ENCODE results near the gene NBPF4. TPM values are rescaled to one million over a fixed set of nuclear protein-coding genes. Genes with fewer than 3 reads are reported as not detected.
"Not testable (repeated sequence)": the region's sequence is repeated elsewhere in the genome, so short reads cannot be mapped to it uniquely, and the experiment has no call there.

The NBPF4 gene
- total RNA-seq, 3 donors from 2014 or later: 0.08 to 0.13 TPM; not detected in 1

DNA sequence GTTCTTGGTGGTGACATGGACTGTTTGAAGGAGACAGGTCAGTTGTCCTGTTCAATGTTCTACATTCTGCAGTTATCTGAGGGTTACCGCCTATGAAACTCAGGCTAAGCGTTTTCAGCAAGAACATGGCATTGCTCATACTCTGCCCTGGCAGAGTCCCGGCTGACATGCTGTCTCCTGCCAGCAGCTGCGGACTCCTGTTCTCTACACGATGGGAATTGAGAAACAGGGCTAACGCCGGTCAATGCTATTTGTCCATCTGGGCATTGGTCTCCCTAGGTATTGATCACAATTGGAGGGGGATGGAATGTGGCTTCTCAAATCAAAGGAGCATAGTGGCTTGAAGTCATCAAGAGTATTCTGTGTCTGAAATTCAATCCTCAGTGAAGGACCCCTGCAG is 20.6 kb downstream of the NBPF4 start:
- not testable (repeated sequence) for H3K4me3 Mint-ChIP-seq; H3K4me1 Mint-ChIP-seq (ENCODE audit: low read depth); H3K9me3 Mint-ChIP-seq; H3K27me3 Mint-ChIP-seq (ENCODE audit: low read depth); DNase-seq; H3K36me3 Mint-ChIP-seq (ENCODE audit: insufficient read depth); ATAC-seq

- H3K27me3 Mint-ChIP-seq (ENCODE audit: low read depth); H3K4me3 Mint-ChIP-seq; ATAC-seq; DNase-seq; H3K36me3 Mint-ChIP-seq (ENCODE audit: insufficient read depth); H3K9me3 Mint-ChIP-seq; H3K4me1 Mint-ChIP-seq (ENCODE audit: low read depth): not testable (repeated sequence)
These were observed 26.2 kb downstream of the NBPF4 start for GRCh38 chr1:108217515-108218174.

- ATAC-seq: peak in 1 of 2 donors; percentile 38
- H3K27me3 Mint-ChIP-seq (ENCODE audit: low read depth): not testable (repeated sequence)
These were observed 26.9 kb downstream of the NBPF4 start for GRCh38 chr1:108217007-108217406.

GRCh38 chr1:108216028-108216890 is 27.6 kb downstream of the NBPF4 start:
- not testable (repeated sequence) for H3K4me1 Mint-ChIP-seq (ENCODE audit: low read depth); H3K36me3 Mint-ChIP-seq (ENCODE audit: insufficient read depth); H3K4me3 Mint-ChIP-seq; DNase-seq; H3K9me3 Mint-ChIP-seq; ATAC-seq
- peaks cover 12% of the 10 kb centered on the region for H3K27me3 Mint-ChIP-seq (ENCODE audit: low read depth)

More at GRCh38 chr1:108217007-108217406, 26.9 kb downstream of the NBPF4 start:
- H3K4me3 Mint-ChIP-seq; H3K9me3 Mint-ChIP-seq; DNase-seq; H3K4me1 Mint-ChIP-seq (ENCODE audit: low read depth); H3K36me3 Mint-ChIP-seq (ENCODE audit: insufficient read depth): not testable (repeated sequence)

DNA sequence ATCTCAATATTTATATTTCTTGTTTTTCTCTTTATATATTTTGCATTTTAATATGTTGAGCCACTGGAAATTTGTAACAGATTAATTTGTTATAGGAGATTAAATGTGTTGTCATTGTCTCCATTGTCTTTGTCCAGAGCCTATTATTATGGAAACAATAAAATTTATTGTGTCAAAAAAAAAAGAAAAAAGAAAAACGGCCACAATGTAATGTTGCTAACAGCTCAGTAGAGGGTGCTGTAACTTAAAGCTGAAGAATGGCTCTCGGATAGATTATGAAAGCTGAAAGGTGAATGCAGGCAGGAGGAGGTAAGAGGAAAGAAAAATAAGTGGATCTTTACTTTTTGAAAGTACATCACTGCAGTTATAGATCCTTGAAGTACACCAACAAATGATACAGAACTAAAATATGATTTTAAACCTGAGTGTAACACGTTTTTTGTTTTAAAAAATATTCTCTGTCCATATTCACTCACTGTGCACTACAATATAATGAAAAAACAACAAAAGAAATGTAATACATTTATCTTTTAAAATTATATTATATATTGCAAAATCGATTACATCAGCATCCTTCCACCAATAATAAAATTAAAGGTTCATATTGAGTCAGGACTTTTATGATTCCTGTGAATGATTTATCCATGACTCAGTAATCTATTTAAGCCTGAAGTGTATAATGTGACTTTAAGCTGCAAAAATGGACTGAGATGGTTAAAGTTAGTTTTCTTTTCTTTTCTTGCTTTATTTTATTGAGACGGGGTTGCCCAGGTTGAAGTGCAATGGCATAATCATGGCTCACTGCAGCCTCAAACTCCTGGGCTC is 29.0 kb downstream of the NBPF4 start:
- not testable (repeated sequence) for DNase-seq; H3K4me1 Mint-ChIP-seq (ENCODE audit: low read depth); H3K36me3 Mint-ChIP-seq (ENCODE audit: insufficient read depth); ATAC-seq; H3K4me3 Mint-ChIP-seq; H3K9me3 Mint-ChIP-seq
- H3K27me3 Mint-ChIP-seq (ENCODE audit: low read depth): peaks cover 18% of the 10 kb centered on the region

GRCh38 chr1:108211014-108211413 is 32.9 kb downstream of the NBPF4 start:
- no peak for ATAC-seq
- Mint-ChIP-seq H3K27me3 (ENCODE audit: low read depth) (peaks cover 36% of the 10 kb centered on the region), H3K4me1 (ENCODE audit: low read depth) (peaks cover 6% of the 10 kb centered on the region), H3K4me3 (no peak overlapping the region), H3K9me3 (no peaks in the 10 kb centered on the region), H3K36me3 (ENCODE audit: insufficient read depth) (no peaks in the 10 kb centered on the region)
- DNase-seq: no peak

GRCh38 chr1:108209456-108210108 is 34.3 kb downstream of the NBPF4 start:
- peak in 1 of 2 donors; percentile 32 for ATAC-seq

DNA sequence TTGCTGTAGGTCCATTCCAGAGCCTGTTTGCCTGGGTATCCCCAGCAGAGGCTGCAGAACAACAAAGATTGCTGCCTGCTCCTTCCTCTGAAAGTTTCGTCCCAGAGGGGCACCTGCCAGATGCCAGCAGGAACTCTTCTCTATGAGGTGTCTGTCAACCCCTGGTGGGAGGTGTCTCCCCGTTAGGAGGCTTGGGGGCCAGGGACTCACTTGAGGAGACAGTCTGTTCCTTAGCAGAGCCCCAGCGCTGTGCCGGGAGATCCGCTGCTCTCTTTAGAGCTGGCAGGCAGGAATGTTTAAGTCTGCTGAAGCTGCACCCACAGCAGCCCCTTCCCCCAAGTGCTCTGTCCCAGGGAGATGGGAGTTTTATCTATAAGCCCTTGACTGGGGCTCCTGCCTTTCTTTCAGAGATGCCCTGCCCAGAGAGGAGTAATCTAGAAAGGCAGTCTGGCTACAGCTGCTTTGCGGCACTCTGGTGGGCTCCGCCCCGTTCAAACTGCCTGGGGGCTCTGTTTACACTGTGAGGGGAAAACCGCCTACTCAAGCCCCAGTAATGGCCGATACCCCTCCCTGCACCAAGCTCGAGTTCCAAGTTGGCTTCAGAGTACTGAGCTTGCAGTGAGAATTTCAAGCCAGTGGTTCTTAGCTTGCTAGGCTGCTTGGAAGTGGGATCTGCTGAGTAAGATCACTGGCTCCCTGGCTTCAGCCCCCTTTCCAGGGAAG is 35.0 kb downstream of the NBPF4 start:
- DNase-seq: no peak
- ATAC-seq: no peak
- H3K36me3 Mint-ChIP-seq (ENCODE audit: insufficient read depth): no peaks in the 10 kb centered on the region
- no peak overlapping the region for H3K4me3 Mint-ChIP-seq
- H3K4me1 Mint-ChIP-seq (ENCODE audit: low read depth): peaks cover 6% of the 10 kb centered on the region
- no peaks in the 10 kb centered on the region for H3K9me3 Mint-ChIP-seq
- peaks cover 36% of the 10 kb centered on the region for H3K27me3 Mint-ChIP-seq (ENCODE audit: low read depth)

More at GRCh38 chr1:108209456-108210108, 34.3 kb downstream of the NBPF4 start:
- no peaks in the 10 kb centered on the region for H3K36me3 Mint-ChIP-seq (ENCODE audit: insufficient read depth)
- H3K4me3 Mint-ChIP-seq: no peak overlapping the region
- H3K9me3 Mint-ChIP-seq: no peaks in the 10 kb centered on the region
- peaks cover 36% of the 10 kb centered on the region for H3K27me3 Mint-ChIP-seq (ENCODE audit: low read depth)
- H3K4me1 Mint-ChIP-seq (ENCODE audit: low read depth): peaks cover 6% of the 10 kb centered on the region
- peak; percentile 5 for DNase-seq

- DNase-seq; ATAC-seq; H3K27me3 Mint-ChIP-seq (ENCODE audit: low read depth); H3K36me3 Mint-ChIP-seq (ENCODE audit: insufficient read depth); H3K4me3 Mint-ChIP-seq; H3K9me3 Mint-ChIP-seq: not testable (repeated sequence)
- H3K4me1 Mint-ChIP-seq (ENCODE audit: low read depth): peaks cover 19% of the 10 kb centered on the region
These were observed 40.3 kb downstream of the NBPF4 start for GRCh38 chr1:108203582-108203981.

GRCh38 chr1:108201687-108202086 is 42.2 kb downstream of the NBPF4 start:
- H3K4me3 Mint-ChIP-seq: no peak overlapping the region
- H3K9me3 Mint-ChIP-seq: no peaks in the 10 kb centered on the region
- DNase-seq: no peak
- H3K4me1 Mint-ChIP-seq (ENCODE audit: low read depth): peaks cover 30% of the 10 kb centered on the region
- H3K36me3 Mint-ChIP-seq (ENCODE audit: insufficient read depth): no peaks in the 10 kb centered on the region
- peaks cover 4% of the 10 kb centered on the region for H3K27me3 Mint-ChIP-seq (ENCODE audit: low read depth)
- no peak for ATAC-seq

GRCh38 chr1:108200687-108201051 is 43.2 kb downstream of the NBPF4 start:
- Mint-ChIP-seq H3K9me3 (no peaks in the 10 kb centered on the region), H3K27me3 (ENCODE audit: low read depth) (no peaks in the 10 kb centered on the region), H3K4me3 (peak overlapping the region; percentile 89), H3K36me3 (ENCODE audit: insufficient read depth) (no peaks in the 10 kb centered on the region), H3K4me1 (ENCODE audit: low read depth) (peaks cover 30% of the 10 kb centered on the region)
- DNase-seq (peak; percentile 40), ATAC-seq (peak; percentile 59 to 64)

GRCh38 chr1:108199781-108200686 is 43.8 kb downstream of the NBPF4 start, which contains the start of gene SLC25A24:
TSS of gene SLC25A24 (minus strand) at chr1:108200343. CDS start at chr1:108200138, 205 bp downstream.
- H3K27me3 Mint-ChIP-seq (ENCODE audit: low read depth): no peaks in the 10 kb centered on the region
- peaks cover 30% of the 10 kb centered on the region for H3K4me1 Mint-ChIP-seq (ENCODE audit: low read depth)
- DNase-seq (peak; percentile 53), ATAC-seq (peak; percentile 98)
- H3K36me3 Mint-ChIP-seq (ENCODE audit: insufficient read depth): peaks cover 3% of the 10 kb centered on the region
- H3K9me3 Mint-ChIP-seq: no peaks in the 10 kb centered on the region
- peak within 1 kb of the TSS; percentile 89 for H3K4me3 Mint-ChIP-seq
